T follicular helper cell (primary cell): ENCODE data around the gene FAM83F.
A peak's percentile ranks its signal among the peaks of the same experiment; 100 is the strongest.

Experiments
- DNase-seq: peaks from one replicate; pipeline ENCODE4 v3.0.0-alpha.2; 2020; ENCODE audit warnings: low read depth

The FAM83F gene

GRCh38 chr22:39994041-39994565 lies 651 bp upstream of the FAM83F start:
- DNase-seq, result peak; percentile 51

- no peak for DNase-seq
These were observed 869 bp downstream of the FAM83F start for GRCh38 chr22:39995393-39996252.

- no peak for DNase-seq
These were observed 2.0 kb downstream of the FAM83F start for GRCh38 chr22:39996732-39997131.

GRCh38 chr22:39997421-39997820 lies 2.7 kb downstream of the FAM83F start:
- DNase-seq, result no peak

- no peak for DNase-seq
These were observed 3.4 kb downstream of the FAM83F start for GRCh38 chr22:39997939-39998726.

- DNase-seq, result no peak
These were observed 4.5 kb downstream of the FAM83F start for GRCh38 chr22:39999144-39999757.

- no peak for DNase-seq
These were observed 5.4 kb downstream of the FAM83F start for GRCh38 chr22:40000171-40000570.

- no peak for DNase-seq
These were observed 6.4 kb downstream of the FAM83F start for GRCh38 chr22:40001106-40001505.

GRCh38 chr22:40001800-40002577 lies 7.2 kb downstream of the FAM83F start:
- no peak for DNase-seq

GRCh38 chr22:40002935-40003715 lies 8.4 kb downstream of the FAM83F start:
- DNase-seq, result no peak

- DNase-seq, result no peak
These were observed 10.1 kb downstream of the FAM83F start for GRCh38 chr22:40004836-40005235.

GRCh38 chr22:40006641-40007040 lies 11.9 kb downstream of the FAM83F start:
- no peak for DNase-seq

GRCh38 chr22:40007853-40008710 lies 13.3 kb downstream of the FAM83F start:
- no peak for DNase-seq

- DNase-seq, result no peak
These were observed 14.1 kb downstream of the FAM83F start for GRCh38 chr22:40008726-40009291.

- DNase-seq, result no peak
These were observed 14.6 kb downstream of the FAM83F start for GRCh38 chr22:40009292-40009774.

- peak; percentile 22 for DNase-seq
These were observed 15.4 kb downstream of the FAM83F start for GRCh38 chr22:40009951-40010671.

- no peak for DNase-seq
These were observed 16.0 kb downstream of the FAM83F start for GRCh38 chr22:40010746-40011145.

- DNase-seq, result no peak
These were observed 20.0 kb downstream of the FAM83F start for GRCh38 chr22:40014667-40015248.
